HG03280 (cell line): Measurements from ENCODE around the gene C3orf62.
"Not testable (repeated sequence)": the region's sequence is repeated elsewhere in the genome, so short reads cannot be mapped to it uniquely, and the experiment has no call there.

Experiments used
- ATAC-seq: cut with Tn5 transposase; IDR thresholded peaks from one replicate; pipeline ENCODE4 v1.9.1; 2021; ENCODE audit warnings: mild to moderate bottlenecking, moderate library complexity; ENCODE audit not compliant: unreplicated experiment

Gene C3orf62

DNA sequence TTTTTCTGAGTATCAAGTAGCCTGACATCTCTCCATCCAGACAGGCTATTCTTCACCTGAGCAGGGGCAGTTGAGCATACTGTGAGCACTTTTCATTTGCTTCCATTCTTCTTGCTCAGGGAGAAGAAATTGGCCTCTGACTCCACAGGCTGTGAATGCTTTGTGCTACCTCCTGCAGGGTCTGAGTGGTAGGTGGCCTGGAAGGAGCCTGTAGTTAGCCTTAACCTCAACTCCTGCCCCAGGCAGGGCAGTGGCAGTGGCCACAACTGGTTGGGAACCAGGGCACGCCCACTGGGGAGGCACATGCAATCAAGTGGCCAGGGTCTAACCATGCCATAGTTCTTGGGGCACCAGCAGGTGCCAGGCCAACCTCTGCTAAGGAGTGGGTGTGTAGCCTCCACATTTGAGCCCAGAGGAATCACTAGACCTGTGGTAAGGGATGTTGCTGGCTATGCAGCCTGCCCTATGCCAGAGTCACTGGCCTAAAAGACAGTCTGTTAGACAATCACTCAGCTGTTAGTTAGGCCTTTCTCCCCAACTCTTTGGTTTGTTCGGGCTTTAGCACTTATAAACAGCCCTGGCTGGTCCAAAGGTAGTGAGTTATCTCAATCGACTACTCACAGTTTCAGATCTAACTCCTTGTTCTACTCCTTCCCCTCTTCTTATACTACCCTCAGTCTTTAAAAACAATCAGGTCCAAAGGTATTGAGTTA lies 7.4 kb downstream of the C3orf62 start:
- ATAC-seq = no peak

DNA sequence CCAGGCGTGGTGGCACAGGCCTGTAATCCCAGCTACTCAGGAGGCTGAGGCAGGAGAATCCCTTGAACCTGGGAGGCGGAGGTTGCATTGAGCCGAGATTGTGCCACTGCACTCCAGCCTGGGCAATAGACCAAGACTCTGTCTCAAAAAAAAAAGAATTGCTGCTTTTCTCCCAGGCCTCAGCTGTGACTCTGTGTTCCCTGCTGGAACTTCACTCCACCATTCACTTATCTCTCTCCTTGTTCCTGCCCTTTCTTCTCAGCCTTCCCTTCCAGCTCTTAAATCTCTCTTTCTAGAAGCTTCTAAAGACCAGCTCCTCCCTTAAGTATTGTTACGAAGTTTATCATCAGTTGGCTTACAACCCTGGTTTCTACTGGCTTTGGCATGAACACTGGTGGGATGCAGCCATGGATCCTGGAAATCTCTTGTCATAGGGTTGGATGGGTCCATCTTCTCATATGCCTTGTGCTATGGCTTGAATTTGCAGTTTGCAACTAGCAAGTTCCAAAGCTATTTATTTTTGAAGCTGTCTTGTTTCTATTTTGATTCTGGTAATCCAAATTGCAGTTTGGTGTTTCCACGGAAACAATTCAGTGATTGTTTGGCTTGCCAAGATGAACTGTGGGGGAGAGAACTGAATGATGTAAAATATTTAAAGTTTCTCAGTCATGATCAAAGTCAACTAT lies 10.5 kb downstream of the C3orf62 start:
- ATAC-seq = no peak

DNA sequence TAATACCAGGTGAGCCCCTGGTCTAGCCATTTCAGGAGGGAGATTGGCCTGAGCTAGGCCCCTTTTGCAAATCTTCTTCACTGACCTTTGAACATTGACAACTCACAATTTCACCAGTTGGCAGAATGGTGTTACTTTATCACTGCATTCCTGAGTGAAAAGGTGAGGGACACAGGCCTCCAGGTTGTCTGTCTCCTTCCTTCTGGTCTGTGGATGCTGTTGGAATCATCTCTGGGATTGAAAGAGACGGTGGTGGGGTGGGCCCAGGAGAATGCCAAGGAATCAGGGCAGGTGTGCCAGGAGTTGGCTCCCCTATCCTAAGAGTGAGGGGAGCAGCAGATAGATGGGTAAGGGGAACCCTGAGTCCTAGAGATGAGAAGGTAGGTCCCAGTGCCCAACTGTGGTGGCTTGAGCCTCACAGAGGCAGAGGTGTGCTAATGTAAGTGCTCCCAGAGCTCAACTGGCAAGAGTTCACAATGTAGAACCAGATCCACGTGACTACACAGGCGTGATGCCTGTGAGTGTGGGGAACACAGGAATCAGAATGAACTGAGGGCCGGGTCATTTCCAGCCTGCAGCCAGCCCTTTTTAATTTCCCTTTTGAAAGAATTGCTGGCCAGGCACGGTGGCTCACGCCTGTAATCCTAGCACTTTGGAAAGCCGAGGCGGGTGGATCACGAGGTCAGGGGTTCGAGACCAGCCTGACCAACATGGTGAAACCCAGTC lies 11.2 kb downstream of the C3orf62 start:
- no peak for ATAC-seq

DNA sequence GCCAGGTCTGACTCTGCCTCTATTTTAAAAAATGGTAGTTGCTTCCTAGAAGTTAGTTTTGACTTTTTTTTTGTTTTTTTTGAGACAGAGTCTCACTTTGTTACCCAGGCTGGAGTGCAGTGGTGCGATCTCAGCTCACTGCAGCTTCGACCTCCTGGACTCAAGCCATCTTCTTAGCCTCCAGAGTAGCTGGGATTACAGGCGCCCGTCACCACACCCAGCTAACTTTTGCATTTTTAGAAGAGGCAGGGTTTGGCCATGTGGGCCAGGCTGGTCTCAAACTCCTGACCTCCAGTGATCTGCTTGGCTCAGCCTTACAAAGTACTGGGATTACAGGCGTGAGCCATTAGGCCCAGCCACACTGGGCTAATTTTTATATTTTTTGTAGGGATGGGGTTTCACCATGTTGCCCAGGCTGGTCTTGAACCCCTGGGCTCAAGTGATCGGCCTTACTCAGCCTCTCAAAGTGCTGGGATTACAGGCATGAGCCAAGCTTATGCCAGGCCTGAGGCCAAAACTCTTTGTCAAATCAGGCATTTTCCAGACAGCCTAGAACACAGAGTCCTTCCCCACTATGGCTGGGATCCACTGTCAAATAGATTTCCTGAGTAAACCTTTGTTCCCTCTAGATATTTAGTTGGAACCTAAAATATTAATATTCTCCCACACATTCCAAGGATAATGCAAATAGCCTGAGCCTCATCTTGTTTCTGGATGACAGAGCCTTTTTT lies 13.7 kb downstream of the C3orf62 start:
- ATAC-seq = no peak

DNA sequence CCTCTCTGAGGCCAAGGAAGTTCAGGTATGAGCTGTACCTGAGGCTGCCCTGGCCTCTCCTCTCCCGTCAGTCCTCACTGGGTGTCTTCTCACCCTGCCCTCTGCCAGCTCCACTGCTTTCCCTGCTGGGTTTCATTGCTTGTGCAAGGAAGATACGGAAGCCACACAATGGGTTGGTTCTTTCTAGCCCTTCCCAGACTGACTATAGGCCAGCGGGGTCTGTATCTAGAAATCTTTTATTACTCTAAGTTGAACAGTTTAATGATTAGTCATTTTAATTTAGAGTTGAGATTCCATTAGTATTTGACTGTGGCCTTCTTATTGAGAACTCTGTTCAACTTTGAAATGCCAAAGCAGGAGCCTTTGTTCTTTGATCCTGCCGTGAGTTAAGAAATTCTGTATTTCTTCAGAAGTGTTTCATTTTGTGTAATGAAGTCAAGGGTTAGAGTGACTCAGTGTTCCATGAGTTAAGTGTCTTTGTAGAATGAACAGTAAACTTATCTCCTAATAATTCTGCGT lies 16.2 kb downstream of the C3orf62 start:
- no peak for ATAC-seq

DNA sequence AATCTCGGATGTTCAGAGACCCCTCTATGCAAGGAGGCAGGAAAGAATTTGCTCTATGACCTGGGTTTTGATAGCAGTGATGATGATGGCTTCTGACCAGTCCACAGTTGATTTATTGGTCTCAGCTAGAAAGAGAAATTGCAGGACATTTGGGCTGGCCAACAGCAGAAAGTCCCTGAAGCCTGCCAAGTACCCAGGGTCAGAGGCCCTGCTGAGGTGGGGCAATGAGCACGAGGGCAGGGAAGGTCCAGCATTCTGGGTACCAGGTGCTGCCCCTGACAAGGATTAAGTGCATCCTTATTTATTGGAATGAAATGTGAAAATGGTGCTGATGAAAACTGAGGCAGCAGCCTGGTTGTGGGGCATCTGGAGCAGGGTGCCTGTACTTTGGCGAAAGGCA lies 19.8 kb downstream of the C3orf62 start:
- no peak for ATAC-seq

DNA sequence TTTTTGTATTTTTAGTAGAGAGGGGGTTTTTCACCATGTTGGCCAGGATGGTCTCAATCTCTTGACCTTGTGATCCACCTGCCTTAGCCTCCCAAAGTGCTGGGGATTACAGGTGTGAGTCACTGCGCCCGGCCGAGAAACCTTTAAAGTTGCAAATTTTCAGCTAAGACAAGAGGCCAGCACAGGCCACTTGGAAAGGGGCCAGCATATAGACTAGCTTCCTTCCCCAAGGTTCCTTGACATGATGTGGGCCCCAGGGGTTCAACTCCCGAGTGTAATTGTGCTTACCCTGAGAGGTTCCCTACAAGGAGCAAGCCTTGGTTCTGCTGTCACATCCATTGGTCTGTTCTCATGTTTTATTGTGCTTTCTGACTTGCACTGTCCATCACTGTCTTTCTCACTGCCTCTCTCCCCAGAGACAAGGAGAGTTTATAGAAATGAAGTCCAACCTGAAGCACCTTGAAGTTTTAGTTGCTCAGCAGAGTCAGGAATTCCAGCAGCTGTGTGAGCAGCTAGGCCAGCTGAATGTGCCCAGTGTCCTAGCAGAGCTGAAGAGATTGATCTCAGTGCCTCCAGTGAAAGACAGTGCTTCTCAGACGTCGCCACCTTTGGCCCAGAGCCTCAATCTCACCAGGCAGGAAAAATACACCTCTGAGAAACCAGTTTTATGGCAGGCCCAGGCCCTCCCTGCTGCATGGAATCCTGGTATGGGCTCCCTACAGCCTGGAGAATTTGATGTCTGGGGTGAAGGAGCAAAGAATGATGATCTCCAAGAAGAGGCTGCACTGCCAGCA lies 21.1 kb downstream of the C3orf62 start:
- no peak for ATAC-seq

DNA sequence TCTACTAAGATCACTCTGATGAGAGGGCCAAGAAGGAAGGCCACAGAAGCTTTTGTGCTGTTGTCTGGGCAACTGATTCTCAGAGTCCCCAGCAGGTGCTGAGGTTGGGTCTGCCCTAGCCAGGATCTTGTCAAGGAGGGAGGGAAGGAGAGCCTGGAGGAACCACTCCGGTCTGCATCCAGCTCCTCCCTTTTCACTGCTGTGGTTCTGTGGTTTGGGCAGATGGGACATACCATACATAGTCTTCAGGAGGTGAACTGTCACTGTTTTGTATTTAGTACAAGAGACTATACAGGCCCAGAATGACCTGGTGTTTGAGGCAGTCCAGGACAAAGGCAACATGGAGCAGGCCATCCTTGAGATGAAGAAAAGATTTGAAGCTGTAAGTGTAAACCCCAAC lies 21.9 kb downstream of the C3orf62 start:
- no peak for ATAC-seq

DNA sequence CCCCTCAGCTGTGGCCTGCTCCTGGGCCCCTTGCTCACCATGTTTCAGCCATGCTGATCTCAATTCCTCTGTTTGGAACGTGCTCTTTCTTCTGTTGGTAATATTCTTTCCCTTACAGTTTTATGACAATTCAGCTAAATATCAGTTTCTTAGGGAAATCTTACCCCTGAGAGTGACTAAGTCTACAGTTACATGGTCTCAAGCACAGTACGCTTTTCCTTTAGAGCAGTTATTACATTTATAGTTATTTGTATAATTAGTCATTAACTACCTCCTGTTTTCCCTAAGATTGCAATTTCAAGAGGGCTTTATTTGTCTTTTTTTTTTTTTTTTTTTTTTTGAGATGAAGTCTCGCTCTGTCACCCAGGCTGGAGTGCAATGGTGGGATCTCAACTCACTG lies 23.5 kb downstream of the C3orf62 start:
- ATAC-seq = no peak

DNA sequence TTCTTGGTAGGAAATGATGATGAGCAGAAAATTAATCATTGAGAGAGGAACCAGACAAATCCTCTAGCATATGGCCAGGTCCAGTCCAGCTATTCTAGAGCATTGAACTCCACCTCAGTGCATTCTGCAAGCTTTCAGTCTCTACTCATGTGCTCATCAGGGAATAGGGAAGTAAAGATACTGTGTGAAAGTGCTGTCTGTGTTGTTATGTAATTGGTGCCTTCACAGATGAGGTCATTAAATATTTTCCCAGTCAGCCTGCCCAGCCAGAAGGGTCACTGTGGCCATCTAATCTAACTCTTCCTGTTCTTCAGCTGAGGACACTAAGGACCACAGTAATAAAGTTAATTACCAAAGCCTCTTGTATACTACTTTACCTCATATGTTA lies 28.2 kb downstream of the C3orf62 start:
- ATAC-seq = no peak

DNA sequence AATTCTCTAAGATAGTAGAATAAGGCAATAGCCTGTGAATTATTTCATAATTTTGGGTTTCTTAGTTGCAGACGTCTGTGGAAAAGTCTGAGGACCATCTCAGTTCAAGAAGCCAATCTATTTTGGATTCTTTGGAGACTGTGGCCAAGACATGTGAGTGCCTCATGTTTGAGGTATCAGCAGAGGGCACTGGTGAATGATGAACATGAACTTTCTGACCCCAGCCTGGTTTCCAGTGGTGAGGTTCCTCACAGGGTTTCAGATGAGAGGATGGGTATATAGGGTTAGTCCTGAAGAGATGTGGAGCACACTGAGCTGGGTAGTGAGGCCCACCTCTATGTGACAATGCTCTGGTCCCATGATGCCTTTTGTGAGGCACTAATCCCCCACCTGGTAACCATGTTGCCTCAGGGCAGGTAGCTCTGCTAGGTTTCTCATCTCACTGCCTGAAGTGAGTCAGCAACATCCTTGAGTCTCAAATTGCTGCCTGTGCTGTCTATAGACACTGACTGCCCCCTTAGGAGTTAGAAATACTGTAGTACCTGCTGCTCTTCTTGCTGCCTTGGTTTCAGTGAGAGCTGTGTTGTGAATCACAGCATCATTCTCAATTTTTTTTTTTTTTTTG lies 32.3 kb downstream of the C3orf62 start:
- ATAC-seq = no peak

DNA sequence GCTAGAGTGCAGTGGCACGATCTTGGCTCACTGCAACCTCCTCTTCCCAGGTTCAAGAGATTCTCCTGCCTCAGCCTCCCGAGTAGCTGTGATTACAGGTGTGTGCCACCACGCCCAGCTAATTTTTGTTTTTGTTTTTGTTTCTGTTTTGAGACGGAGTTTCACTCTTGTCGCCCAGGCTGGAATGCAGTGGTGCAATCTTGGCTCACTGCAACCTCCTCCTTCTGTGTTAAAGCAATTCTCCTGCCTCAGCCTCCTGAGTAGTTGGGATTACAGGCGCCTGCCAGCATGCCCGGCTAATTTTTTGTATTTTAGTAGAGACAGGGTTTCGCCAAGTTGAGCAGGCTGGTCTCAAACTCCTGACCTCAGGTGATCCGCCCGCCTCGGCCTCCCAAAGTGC lies 36.9 kb downstream of the C3orf62 start:
- not testable (repeated sequence) for ATAC-seq

DNA sequence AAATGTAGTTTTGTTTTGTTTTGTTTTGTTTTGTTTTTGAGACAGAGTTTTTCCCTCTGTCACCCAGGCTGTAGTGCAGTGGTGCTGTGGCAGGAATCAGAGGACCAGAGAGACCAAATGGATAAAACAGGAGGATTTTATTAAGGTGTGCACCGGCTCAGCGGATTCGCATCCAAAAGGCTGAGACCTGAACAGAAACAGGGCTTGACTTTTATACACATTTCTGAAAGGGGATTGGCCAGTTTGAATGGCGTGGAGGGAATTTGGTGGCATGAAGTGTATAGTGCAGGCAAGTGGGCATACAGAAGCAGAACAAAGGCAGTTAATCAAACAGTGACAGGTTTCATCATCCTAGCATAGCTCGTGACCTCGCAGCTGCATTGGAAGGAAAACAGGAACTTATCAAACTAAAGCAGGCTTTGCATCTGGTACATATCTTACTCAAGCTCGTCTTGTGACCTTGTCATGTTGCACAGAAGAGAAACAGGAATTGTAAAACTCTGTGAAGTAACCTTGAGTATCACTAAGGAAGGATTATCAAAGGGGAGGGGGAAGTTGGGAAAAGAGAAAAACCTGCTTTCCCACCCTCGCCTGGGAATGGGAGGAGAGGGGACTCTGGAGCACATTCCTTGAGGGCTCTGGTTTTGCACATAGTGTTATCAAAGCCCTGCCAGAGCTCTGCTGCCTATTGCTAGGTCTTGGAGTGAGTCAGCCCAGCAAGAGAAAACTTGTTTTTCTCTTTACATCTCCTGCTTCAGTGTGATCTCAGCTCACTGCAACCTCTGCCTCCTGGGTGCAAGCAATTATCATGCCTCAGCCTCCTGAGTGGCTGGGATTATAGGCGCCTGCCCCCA lies 38.5 kb downstream of the C3orf62 start:
- no peak for ATAC-seq

DNA sequence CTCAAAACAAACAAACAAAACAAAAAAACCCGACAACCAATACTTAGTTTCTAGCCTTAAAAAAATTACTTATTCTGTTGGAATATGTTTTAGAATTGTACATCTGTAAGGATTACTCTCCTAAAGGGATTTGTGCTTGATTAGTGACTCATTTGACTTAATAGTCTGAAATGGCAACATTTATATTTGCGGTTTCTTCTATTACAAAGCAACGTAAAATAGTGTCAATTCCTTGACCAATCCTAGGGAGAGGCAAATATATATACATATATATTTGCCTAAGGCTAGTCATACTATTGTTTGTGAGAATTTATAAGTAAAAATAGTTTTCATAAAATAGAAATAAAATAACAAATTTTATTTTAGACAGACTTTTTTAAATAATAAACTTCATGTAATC lies 39.7 kb downstream of the C3orf62 start:
- ATAC-seq = no peak

DNA sequence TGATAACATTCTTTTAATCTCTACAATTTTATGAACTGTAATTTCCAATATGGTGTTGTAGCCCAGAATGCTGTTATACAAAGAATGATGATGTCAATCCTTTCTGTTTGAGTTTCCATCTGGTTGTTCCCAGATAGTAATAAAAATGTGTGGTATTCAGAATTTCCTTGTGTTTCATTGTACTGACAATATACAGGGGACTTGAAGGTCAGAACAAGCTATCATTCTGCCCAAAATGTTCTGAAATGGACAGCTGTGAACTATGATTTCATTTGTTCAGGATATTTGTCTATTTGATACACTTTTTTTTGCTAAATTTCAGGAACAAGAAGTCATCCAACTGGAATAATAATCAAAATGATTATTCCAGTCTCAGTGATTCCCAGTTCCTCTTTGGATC lies 40.8 kb downstream of the C3orf62 start:
- no peak for ATAC-seq

DNA sequence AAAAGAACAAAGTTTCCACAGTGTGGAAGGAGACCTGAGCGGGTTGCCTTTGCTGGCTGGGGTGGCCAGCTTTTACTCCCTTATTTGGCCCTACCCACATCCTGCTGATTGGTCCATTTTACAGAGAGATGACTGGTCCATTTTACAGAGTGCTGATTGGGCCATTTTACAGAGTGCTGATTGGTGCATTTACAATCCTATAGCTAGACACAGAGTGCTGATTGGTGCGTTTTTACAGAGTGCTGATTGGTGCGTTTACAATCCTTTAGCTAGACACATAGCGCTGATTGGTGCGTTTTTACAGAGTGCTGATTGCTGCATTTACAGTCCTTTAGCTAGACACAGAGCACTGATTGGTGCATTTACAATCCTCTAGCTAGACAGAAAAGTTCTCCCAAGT lies 48.2 kb downstream of the C3orf62 start:
- not testable (repeated sequence) for ATAC-seq

DNA sequence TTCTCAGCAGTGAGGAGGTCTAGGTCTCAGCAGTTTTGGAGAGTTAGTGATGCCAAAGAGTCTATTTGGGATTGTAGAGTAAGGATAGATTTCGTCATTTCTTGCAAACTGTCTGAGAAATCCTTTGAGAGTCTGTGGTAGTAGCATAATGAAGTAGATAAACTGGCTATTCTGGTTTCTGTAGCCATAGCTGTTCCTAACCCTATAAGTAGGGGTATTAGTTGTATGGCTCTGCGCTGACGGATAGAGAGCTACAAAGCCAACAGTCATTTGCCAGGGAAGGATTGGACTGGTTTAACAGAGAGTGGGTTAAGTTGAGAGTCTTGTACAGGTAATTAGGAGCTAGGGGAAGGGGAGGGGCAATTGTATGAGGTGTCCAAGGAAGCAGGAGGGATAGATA lies 55.0 kb downstream of the C3orf62 start:
- ATAC-seq = no peak

DNA sequence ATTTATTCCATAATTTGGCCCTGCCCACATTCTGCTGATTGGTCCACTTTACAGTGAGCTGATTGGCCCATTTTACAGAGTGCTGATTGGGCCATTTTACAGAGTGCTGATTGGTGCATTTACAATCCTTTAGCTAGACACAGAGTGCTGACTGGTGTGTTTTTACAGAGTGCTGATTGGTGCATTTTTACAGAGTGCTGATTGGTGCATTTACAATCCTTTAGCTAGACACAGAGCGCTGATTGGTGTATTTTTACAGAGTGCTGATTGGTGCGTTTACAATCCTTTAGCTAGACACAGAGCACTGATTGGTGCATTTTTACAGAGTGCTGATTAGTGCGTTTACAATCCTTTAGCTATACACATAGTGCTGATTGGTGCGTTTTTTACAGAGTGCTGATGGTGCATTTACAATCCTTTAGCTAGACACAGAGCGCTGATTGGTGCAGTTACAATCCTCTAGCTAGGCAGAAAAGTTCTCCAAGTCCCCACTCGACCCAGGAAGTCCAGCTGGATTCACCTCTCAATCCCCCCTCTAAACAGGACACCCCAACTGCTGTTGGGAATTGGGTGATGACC lies 56.0 kb downstream of the C3orf62 start:
- not testable (repeated sequence) for ATAC-seq

DNA sequence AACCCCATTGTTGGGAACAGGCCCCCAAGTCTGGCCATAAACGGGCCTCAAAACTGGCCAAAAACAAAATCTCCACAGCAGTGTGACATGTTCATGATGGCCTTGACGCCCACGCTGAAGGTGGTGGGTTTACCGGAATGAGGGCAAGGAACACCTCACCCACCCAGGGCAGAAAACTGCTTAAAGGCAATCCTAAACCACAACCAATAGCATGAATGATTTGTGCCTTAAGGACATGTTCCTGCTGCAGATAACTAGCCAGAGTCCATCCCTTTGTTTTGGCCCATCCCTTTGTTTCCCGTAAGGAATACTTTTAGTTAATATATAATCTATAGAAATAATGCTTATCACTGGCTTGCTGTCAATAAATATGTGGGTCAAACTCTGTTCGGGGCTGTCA lies 57.9 kb downstream of the C3orf62 start:
- ATAC-seq = no peak
